Ishikawa (cell line): ENCODE data around the gene ZNF770.

ENCODE experiments used
- CEBPB ChIP-seq: IDR thresholded peaks from 2 replicates; pipeline ENCODE4 v1.6.1; 2012
- CREB1 ChIP-seq: IDR thresholded peaks from 2 replicates; pipeline ENCODE4 v1.6.1; 2012; ENCODE audit warnings: low read depth
- EGR1 ChIP-seq: IDR thresholded peaks from 2 replicates; pipeline ENCODE4 v1.6.1; 2012
- EP300 ChIP-seq: IDR thresholded peaks from 2 replicates; pipeline ENCODE4 v1.6.1; 2012; ENCODE audit warnings: borderline replicate concordance
- FOXM1 ChIP-seq: IDR thresholded peaks from 2 replicates; pipeline ENCODE4 v1.6.1; 2012; ENCODE audit warnings: low read depth, borderline replicate concordance
- NFIC ChIP-seq: IDR thresholded peaks from 2 replicates; pipeline ENCODE4 v1.6.1; 2012
- RAD21 ChIP-seq: IDR thresholded peaks from 2 replicates; pipeline ENCODE4 v1.6.1; 2012; ENCODE audit warnings: low read depth
- TAF1 ChIP-seq: IDR thresholded peaks from 2 replicates; pipeline ENCODE4 v1.6.1; 2012; ENCODE audit warnings: low read depth, mild to moderate bottlenecking
- TCF12 ChIP-seq: IDR thresholded peaks from 2 replicates; pipeline ENCODE4 v1.6.1; 2012; ENCODE audit warnings: low read depth
- TEAD4 ChIP-seq: IDR thresholded peaks from 2 replicates; pipeline ENCODE4 v1.6.1; 2012
- YY1 ChIP-seq: IDR thresholded peaks from 2 replicates; pipeline ENCODE4 v1.6.1; 2012; ENCODE audit warnings: low read depth
- ZBTB7A ChIP-seq: IDR thresholded peaks from 2 replicates; pipeline ENCODE4 v1.6.1; 2012; ENCODE audit warnings: low read depth
- TF ChIP-seq, protein P1 (sequence below): IDR thresholded peaks from 2 replicates; pipeline ENCODE4 v1.6.1; 2012; ENCODE audit warnings: low read depth, mild to moderate bottlenecking
- TF ChIP-seq, protein P2 (sequence below): IDR thresholded peaks from 2 replicates; pipeline ENCODE4 v1.6.1; 2012
- TF ChIP-seq, protein P3 (sequence below): IDR thresholded peaks from 2 replicates; pipeline ENCODE4 v1.6.1; 2012

The ZNF770 gene

DNA sequence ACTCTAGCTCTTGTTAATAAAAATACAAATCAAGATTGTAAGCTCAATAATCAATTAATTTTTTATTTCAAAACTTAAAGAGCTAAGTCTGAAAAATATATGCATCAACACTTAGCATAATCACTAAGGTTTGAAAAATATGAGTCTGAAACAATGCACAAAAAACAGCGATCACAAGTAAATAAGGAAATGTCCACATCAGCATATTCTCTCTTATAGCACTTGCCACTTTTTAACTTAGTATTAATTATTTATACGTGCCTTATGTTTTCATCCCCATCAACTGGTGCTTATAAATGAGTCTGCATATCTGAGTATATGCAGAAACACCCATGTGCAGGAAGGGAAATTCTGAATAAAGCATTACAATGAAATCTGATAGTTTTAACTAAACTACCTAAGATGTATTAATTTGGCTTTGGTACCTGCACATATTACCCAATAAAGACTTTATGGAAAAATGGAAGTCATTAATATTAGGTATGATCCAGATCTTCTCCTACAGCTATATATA is 46.8 kb downstream of the ZNF770 start:
- no peak for TF ChIP-seq NFIC
- TF ChIP-seq, protein P1, sequence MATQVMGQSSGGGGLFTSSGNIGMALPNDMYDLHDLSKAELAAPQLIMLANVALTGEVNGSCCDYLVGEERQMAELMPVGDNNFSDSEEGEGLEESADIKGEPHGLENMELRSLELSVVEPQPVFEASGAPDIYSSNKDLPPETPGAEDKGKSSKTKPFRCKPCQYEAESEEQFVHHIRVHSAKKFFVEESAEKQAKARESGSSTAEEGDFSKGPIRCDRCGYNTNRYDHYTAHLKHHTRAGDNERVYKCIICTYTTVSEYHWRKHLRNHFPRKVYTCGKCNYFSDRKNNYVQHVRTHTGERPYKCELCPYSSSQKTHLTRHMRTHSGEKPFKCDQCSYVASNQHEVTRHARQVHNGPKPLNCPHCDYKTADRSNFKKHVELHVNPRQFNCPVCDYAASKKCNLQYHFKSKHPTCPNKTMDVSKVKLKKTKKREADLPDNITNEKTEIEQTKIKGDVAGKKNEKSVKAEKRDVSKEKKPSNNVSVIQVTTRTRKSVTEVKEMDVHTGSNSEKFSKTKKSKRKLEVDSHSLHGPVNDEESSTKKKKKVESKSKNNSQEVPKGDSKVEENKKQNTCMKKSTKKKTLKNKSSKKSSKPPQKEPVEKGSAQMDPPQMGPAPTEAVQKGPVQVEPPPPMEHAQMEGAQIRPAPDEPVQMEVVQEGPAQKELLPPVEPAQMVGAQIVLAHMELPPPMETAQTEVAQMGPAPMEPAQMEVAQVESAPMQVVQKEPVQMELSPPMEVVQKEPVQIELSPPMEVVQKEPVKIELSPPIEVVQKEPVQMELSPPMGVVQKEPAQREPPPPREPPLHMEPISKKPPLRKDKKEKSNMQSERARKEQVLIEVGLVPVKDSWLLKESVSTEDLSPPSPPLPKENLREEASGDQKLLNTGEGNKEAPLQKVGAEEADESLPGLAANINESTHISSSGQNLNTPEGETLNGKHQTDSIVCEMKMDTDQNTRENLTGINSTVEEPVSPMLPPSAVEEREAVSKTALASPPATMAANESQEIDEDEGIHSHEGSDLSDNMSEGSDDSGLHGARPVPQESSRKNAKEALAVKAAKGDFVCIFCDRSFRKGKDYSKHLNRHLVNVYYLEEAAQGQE = no peak
- TF ChIP-seq TCF12 = no peak
- no peak for TF ChIP-seq RAD21
- no peak for TF ChIP-seq CREB1
- no peak for TF ChIP-seq YY1
- no peak for TF ChIP-seq EP300
- no peak for TF ChIP-seq FOXM1
- no peak for TF ChIP-seq ZBTB7A
- TF ChIP-seq, protein P2, sequence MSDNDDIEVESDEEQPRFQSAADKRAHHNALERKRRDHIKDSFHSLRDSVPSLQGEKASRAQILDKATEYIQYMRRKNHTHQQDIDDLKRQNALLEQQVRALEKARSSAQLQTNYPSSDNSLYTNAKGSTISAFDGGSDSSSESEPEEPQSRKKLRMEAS = no peak
- no peak for TF ChIP-seq CEBPB
- no peak for TF ChIP-seq TEAD4
- TF ChIP-seq, protein P3, sequence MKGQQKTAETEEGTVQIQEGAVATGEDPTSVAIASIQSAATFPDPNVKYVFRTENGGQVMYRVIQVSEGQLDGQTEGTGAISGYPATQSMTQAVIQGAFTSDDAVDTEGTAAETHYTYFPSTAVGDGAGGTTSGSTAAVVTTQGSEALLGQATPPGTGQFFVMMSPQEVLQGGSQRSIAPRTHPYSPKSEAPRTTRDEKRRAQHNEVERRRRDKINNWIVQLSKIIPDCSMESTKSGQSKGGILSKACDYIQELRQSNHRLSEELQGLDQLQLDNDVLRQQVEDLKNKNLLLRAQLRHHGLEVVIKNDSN = no peak

DNA sequence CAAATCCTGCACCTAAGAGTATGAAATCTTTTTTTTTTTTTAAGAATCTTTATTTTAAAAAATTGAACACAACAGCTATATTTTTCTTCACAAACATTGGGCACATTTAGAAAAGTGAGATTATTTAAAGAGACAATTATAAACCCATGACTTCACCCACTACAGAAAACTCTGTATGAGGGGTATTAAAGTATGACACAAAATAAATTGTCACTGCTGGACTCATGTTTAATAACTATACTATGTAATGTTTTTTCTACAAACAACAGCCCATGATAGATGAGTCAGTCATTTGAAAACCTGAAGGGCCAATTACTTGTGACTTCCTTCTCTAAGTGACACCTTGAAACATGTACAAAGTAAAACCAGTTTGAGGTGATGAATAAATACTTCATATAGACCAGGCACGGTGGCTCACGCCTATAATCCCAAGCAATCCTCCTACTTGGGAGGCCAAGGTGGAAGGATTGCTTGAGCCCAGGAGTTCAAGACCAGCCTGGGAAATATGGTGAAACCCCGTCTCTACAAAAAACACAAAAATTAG is 54.6 kb downstream of the ZNF770 start:
- TF ChIP-seq YY1 = no peak
- TF ChIP-seq CREB1 = no peak
- TF ChIP-seq, protein P2 = no peak
- no peak for TF ChIP-seq TCF12
- TF ChIP-seq, protein P3 = no peak
- TF ChIP-seq ZBTB7A = no peak
- TF ChIP-seq EGR1 = no peak
- TF ChIP-seq RAD21 = no peak
- no peak for TF ChIP-seq NFIC
- TF ChIP-seq EP300 = no peak
- no peak for TF ChIP-seq TEAD4
- TF ChIP-seq FOXM1 = no peak
- TF ChIP-seq TAF1 = no peak
- TF ChIP-seq, protein P1 = no peak
- TF ChIP-seq CEBPB = no peak
